Measurements from ENCODE around the gene SLC37A1.

GRCh38 chr21:42527489-42528158 is 14.0 kb downstream of the SLC37A1 start:
- TF ChIP-seq CTCF (IDR thresholded peaks at IDR 0.05 in 8 of 11, conservative IDR thresholded peaks at IDR 0.05 in 3 of 11) (no peak), POLR2A (IDR thresholded peaks at IDR 0.05) (no peak)

Measured in spleen (tissue), 7 donors.